Cerebellar cortex (tissue), 1 donor: ENCODE measurements around the gene MARCKSL1.
"Not testable (repeated sequence)": the region's sequence is repeated elsewhere in the genome, so short reads cannot be mapped to it uniquely, and the experiment has no call there.

Source experiments
- DNase-seq: peaks from one replicate; pipeline ENCODE4 v3.0.0-alpha.2; 2015; ENCODE audit warnings: low spot score

Gene MARCKSL1

GRCh38 chr1:32333251-32333963 is 2.6 kb downstream of the MARCKSL1 start:
- DNase-seq: no peak

DNA sequence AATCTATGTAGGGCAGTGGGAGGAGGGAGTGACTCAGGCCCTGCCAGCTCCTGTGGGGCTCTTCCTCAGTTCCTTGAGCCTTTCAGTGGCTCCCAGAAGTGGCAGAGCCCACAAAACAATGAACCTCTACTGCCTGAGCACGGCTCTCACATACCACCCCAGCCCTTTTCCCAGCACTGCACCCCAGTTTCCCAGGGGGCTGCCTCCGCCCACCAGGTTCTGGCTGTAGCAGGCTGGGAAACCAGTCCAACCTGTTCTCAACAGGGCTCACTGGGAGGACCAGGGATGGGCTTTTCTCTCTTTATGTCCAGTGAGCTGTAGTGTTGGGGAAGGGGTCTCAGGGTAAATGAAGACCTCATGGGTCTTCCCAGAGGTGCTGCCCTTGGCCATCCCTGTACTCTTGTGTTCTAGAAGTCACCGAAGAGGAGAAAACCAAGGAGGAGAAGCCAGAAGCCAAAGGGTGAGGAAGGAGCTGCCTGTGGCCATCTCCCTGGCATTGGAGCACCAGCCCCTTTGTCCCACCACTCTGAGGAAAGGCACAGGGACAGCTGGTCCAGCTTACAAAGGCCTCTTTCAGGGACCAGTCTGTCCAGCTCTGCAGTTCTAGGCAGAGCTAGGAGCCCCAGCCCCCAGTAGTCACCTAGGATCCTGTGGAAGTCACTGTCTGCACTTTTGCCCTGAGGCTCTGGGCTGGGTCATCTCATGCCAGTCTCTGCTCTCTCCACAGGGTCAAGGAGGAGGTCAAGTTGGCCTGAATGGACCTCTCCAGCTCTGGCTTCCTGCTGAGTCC is 3.5 kb downstream of the MARCKSL1 start:
- no peak for DNase-seq

DNA sequence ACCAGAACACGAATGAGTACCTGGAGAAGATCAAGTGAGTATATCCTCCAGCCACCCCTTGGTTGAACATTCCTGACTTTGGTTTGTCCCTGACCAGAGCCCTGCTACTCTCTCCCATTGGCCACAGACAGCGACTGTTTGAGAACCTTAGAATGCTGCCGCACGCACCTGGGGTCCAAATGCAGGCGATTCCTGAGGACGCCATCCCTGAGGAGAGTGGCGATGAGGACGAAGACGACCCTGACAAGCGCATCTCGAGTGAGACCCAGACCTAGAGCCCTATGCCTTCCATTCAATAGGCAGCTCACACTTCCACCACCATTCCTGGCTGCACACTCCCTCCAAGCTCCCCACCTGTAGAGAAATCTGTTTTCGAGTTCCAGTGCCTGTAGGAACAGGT is 4.5 kb downstream of the MARCKSL1 start:
- DNase-seq: no peak

GRCh38 chr1:32330558-32331151 is 5.4 kb downstream of the MARCKSL1 start:
- no peak for DNase-seq

DNA sequence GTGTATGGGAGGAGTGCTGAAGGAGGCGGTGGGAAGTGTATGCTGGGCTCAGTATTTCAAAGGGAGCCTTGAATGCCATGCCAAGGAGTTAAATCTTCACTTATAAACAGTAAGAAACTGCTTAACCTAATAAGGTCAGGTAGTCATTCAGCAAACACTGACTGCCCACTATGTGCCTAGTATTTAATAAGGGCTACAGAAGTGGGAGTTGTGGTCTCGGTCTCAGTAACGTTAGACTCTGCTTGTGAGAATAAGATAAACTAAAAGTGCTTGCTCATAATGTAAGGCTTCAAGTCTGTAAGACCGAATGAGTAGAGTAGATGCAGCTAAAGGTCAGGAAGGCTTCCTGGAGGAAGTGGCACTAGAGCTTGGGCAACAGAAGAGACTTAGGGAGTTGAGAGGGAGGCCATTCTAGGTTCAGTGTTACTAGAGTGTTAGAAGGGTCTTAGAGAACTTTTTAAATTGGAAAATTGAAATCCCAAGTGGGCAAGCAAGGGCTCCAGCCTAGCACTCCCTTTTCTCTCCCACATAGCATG is 6.0 kb downstream of the MARCKSL1 start:
- DNase-seq: no peak

DNA sequence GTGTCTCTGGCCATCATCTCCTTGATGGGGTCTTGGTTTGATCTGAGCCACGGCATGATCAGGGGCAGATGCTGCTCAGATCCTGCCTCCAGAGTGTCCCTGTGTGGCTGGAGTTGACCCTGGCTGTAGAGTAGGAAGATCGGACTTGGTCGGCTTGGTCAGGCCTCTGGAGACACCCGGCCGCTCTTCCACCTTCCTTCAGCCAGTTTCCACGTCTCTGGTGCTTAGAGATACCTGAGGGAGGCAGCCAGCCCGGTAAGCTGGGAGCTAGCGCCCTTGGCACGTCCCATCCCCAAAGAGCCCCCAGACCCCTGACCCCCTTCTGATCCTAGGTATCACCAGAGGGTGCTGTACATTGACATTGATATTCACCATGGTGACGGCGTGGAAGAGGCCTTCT is 8.8 kb downstream of the MARCKSL1 start:
- no peak for DNase-seq

- DNase-seq: no peak
These were observed 14.2 kb downstream of the MARCKSL1 start for GRCh38 chr1:32321712-32322291.

GRCh38 chr1:32318127-32318869 is 17.7 kb downstream of the MARCKSL1 start:
- no peak for DNase-seq

- DNase-seq: no peak
These were observed 19.1 kb downstream of the MARCKSL1 start for GRCh38 chr1:32316903-32317277.

DNA sequence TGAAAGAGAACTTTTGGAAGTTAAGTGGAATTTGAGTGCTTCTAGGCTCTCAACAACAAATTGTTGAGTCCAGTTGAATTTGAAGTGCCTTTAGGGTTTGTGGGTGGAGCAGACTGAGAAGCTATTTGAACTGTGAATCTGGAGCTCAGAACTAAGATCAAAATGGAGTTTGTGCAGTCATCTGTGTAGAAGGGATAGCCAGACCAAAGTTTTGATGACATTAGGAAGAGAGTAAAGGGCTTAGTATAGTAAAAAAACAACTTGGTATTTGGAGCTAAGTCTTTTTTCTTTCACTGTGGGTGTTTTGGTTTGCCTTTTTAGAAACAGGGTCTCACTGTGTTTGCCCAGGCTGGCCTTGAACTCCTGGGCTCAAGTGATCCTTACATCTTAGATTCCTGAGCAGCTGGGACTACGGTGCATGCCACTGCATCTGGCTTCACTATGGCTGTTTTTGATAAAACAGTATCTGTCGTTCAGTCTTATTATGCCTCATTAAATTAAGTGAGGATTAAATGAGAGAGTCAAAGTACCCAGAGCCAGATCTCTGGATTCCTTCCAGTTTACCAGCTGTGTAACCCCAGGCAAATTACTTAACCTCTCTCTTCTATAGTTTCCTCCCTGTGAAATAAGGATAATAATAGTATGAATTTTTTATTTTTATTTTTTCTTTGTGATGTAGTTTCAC is 24.2 kb downstream of the MARCKSL1 start:
- DNase-seq: no peak

GRCh38 chr1:32309960-32310359 is 26.1 kb downstream of the MARCKSL1 start:
- DNase-seq: no peak

GRCh38 chr1:32307324-32307723 is 28.7 kb downstream of the MARCKSL1 start:
- DNase-seq: no peak

DNA sequence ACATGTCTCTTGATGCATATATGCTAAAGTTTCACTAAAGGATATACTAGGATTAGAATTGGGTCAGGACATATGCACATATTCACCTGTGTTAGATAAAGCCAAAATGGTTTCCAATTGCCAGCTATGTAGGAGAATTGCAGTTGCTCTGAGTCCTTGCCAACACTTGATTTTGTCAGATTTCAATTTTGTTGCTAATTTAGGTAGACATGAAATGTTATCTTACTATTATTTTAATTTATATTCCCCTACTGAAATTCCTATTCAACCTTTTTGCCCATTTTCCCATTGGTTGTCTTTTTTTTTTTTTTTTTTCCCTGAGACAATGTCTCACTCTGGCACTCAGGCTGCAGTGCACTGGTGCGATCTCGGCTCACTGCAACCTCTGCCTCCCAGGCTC is 30.7 kb downstream of the MARCKSL1 start:
- no peak for DNase-seq

GRCh38 chr1:32303997-32304622 is 31.9 kb downstream of the MARCKSL1 start:
- no peak for DNase-seq

GRCh38 chr1:32303358-32303757 is 32.7 kb downstream of the MARCKSL1 start:
- DNase-seq: no peak

- no peak for DNase-seq
These were observed 36.7 kb downstream of the MARCKSL1 start for GRCh38 chr1:32299327-32299726.

DNA sequence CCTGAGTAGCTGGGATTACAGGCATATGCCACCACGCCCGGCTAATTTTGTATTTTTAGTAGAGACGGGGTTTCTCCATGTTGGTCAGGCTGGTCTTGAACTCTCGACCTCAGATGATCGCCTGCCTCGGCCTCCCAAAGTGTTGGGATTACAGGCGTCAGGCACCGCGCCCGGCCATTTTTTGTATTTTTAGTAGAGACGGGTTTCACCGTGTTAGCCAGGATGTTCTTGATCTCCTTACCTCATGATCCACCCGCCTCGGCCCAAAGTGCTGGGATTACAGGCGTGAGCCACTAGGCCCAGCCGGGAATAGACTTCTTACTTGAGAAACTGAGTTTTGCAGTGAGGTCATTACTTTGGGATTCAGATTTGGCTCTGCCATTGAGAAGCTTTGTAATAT is 37.8 kb downstream of the MARCKSL1 start:
- DNase-seq: not testable (repeated sequence)

- DNase-seq: peak; percentile 79
These were observed 44.1 kb downstream of the MARCKSL1 start, which contains the start of gene HDAC1 for GRCh38 chr1:32291708-32292538. HDAC1 (plus strand) TSS chr1:32292083; CDS start chr1:32292170, 87 bp downstream.

DNA sequence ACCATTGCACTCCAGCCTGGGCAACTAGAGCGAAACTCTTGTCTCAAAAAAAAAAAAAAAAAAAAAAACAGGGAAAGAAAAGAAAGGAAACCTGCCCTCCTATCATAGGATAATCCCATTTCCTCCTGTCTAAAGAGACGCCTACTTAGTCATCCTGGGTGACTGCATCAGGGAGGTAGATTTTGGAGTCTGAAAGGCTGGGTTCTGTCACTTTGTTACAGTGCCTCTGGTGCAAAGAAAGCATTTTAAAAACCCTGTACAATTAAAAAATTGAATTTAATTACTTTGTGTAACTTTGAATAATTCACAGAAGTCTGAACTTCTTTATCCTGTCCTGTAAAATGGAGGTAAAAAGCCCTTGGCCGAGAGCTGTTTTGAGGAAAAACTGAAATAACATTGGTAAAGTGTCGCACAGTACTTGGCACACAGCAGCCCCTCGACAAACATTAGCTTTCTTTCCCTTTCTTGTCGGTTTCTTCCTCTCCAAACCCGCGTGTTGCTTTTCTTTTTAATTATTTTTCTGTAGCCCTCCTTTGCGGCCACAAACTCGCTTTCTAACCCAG is 44.8 kb downstream of the MARCKSL1 start:
- DNase-seq: peak; percentile 4
